ENCODE data around the gene EPYC.

DNA sequence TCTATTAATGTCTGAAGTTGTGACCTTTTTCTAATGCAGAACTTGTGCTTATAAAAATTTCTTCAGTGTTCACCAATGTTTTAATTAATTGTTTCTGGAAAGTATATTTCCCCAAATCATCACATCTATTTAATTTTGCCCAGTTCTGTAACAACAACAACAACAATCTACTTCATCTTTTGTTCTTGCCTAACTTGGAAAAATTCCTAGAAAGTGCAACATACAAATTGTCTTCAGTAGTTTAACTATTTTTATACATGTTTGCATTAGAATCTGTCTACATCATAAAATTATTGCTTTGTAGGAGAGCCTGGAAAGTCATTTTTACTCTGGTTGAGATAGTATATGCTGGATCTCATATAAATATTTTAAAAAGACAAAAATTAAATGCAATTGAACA lies 88.3 kb downstream of the EPYC start:
- TF ChIP-seq, protein P1, sequence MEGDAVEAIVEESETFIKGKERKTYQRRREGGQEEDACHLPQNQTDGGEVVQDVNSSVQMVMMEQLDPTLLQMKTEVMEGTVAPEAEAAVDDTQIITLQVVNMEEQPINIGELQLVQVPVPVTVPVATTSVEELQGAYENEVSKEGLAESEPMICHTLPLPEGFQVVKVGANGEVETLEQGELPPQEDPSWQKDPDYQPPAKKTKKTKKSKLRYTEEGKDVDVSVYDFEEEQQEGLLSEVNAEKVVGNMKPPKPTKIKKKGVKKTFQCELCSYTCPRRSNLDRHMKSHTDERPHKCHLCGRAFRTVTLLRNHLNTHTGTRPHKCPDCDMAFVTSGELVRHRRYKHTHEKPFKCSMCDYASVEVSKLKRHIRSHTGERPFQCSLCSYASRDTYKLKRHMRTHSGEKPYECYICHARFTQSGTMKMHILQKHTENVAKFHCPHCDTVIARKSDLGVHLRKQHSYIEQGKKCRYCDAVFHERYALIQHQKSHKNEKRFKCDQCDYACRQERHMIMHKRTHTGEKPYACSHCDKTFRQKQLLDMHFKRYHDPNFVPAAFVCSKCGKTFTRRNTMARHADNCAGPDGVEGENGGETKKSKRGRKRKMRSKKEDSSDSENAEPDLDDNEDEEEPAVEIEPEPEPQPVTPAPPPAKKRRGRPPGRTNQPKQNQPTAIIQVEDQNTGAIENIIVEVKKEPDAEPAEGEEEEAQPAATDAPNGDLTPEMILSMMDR (conservative IDR thresholded peaks at IDR 0.05), result no peak
- no peak for TF ChIP-seq EZH2 (IDR thresholded peaks at IDR 0.05; ENCODE audit: low read depth)
